ENCODE measurements around the gene FUT1. TPM values are rescaled to one million over a fixed set of nuclear protein-coding genes. Genes with fewer than 3 reads are reported as not detected.

FUT1 gene
- total RNA-seq, 3 donors from 2014 or later = 0.48 to 6.2 (median 3.1) TPM

DNA sequence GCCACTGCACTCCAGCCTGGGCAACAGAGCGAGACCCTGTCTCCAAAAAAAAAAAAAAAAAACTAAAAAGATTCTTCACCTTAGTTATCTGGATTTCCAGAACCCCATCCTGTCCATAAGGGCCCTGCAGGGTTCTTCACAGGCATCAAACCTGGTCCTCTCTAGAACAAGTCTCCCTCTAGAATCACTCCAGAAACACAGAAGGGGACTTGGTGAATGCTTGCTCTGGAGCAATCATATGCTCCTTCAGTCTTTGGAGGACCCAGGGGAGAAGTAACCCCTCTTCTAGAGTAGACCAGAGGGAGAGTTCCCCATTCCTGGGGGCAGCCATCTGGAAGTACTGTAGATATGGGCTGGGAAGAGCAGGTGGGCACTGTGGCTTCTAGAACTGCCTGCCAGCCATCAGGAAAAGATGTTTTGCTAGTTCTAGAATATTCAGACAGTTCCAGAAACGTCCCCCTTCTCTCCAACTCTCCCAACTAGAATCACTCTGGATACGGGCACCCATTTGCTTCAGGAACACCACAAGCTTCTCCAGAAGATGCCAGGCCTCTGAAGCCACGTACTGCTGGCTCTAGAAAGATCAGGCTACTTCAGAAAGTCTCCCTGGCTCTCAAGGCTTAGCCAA lies 2.8 kb downstream of the FUT1 start:
- TF ChIP-seq POLR2A (IDR thresholded peaks at IDR 0.05) = no peak
- no peak for TF ChIP-seq POLR2AphosphoS5 (IDR thresholded peaks at IDR 0.05)
- TF ChIP-seq, protein P1, sequence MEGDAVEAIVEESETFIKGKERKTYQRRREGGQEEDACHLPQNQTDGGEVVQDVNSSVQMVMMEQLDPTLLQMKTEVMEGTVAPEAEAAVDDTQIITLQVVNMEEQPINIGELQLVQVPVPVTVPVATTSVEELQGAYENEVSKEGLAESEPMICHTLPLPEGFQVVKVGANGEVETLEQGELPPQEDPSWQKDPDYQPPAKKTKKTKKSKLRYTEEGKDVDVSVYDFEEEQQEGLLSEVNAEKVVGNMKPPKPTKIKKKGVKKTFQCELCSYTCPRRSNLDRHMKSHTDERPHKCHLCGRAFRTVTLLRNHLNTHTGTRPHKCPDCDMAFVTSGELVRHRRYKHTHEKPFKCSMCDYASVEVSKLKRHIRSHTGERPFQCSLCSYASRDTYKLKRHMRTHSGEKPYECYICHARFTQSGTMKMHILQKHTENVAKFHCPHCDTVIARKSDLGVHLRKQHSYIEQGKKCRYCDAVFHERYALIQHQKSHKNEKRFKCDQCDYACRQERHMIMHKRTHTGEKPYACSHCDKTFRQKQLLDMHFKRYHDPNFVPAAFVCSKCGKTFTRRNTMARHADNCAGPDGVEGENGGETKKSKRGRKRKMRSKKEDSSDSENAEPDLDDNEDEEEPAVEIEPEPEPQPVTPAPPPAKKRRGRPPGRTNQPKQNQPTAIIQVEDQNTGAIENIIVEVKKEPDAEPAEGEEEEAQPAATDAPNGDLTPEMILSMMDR (IDR thresholded peaks at IDR 0.05) = no peak
- Histone ChIP-seq H3K9me3 (no peaks in the 10 kb centered on the region), H3K36me3 (no peaks in the 10 kb centered on the region), H3K27me3 (no peaks in the 10 kb centered on the region), H3K27ac (no peak overlapping the region), H3K4me3 (no peak overlapping the region), H3K4me1 (no peaks in the 10 kb centered on the region)
- no peak for DNase-seq (ENCODE audit: low spot score in 2 of 2)
- intact Hi-C loops (cut with DNase I; ENCODE audit: low total_unique reads) = no loop called here

DNA sequence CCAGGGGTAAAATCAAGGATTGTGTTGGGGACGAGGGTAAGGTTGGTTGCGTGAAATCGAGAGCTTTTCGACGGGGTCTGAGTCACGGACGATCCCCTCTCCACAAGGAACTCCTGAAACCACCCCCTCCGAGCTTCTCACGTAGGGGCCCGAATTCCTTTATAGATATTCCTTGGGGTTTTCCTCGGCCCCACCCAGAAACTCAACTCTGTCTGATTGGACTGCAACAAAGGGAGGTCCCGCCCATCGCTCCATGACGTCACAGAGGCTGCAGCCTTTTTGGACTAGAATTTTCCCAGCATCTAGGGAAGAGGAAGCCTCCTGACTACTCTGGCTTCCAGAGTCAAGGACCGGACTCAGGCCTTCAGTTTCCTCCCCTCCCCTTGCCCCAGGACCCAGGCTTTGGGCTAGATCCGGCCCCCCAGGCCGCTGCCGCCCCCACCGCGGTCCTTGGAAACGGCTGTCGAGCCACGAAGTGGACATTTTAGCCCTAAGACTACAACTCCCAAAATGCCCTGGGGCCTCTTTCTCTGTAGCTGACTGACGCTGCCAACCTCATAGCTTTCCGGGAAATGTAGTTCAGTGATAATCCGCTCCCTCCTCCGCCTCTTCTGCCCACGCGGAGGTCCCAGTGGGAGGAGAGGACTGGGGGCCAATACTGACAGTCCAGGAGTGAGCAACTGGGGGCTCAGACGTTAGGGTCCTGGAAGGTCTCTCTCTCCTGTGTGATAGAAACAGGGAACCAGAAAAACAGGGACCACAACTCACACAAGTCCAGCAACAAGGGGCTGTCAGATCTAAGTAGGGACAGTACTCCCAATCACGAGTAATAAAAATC lies 5.5 kb downstream of the FUT1 start, which contains the start of gene IZUMO1:
Gene IZUMO1 (minus strand): TSS at position 172 of the 838 bp plus-strand sequence. CDS start 1,050 bp downstream, outside the sequence.
- no peak for DNase-seq (ENCODE audit: low spot score in 2 of 2)
- H3K9me3 ChIP-seq = no peaks in the 10 kb centered on the region
- TF ChIP-seq, protein P1 (IDR thresholded peaks at IDR 0.05) = no peak
- TF ChIP-seq POLR2A (IDR thresholded peaks at IDR 0.05) (no peak), POLR2AphosphoS5 (IDR thresholded peaks at IDR 0.05) (no peak)
- H3K4me3 ChIP-seq = peak within 1 kb of the TSS; percentile 33 to 57 (median 37)
- no peaks in the 10 kb centered on the region for H3K4me1 ChIP-seq
- intact Hi-C loops (cut with DNase I; ENCODE audit: low total_unique reads) = no loop called here
- H3K27me3 ChIP-seq = no peaks in the 10 kb centered on the region
- H3K27ac ChIP-seq = peak within 1 kb of the TSS; percentile 52 to 75
- H3K36me3 ChIP-seq = no peaks in the 10 kb centered on the region

DNA sequence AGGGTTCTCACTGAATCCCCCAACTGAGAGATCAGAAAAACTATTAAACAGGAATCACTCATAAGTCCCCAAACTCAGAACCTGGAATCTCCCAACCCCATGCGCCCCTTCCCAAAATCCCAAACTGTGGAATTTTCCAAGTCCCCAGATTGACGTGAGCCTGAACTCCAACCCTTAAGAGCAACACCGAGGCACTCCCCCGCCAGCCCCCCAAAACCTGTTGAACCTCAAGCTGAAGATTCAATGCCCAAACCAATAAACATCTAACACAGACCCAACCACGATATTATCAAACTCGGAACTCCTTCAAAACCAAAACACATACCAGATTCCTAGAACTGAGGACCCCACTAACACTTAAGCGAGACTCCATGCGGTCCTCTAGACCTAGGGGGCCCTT lies 6.3 kb downstream of the FUT1 start:
- intact Hi-C loops (cut with DNase I; ENCODE audit: low total_unique reads) = no loop called here
- H3K36me3 ChIP-seq = no peaks in the 10 kb centered on the region
- DNase-seq (ENCODE audit: low spot score in 2 of 2) = no peak
- H3K27me3 ChIP-seq = no peaks in the 10 kb centered on the region
- peak overlapping the region in 1 of 2 donors; percentile 52 for H3K27ac ChIP-seq
- H3K9me3 ChIP-seq = no peaks in the 10 kb centered on the region
- H3K4me1 ChIP-seq = no peaks in the 10 kb centered on the region
- no peak for TF ChIP-seq POLR2A (IDR thresholded peaks at IDR 0.05)
- TF ChIP-seq POLR2AphosphoS5 (IDR thresholded peaks at IDR 0.05) = no peak
- TF ChIP-seq, protein P1 (IDR thresholded peaks at IDR 0.05) = no peak
- no peak overlapping the region for H3K4me3 ChIP-seq

DNA sequence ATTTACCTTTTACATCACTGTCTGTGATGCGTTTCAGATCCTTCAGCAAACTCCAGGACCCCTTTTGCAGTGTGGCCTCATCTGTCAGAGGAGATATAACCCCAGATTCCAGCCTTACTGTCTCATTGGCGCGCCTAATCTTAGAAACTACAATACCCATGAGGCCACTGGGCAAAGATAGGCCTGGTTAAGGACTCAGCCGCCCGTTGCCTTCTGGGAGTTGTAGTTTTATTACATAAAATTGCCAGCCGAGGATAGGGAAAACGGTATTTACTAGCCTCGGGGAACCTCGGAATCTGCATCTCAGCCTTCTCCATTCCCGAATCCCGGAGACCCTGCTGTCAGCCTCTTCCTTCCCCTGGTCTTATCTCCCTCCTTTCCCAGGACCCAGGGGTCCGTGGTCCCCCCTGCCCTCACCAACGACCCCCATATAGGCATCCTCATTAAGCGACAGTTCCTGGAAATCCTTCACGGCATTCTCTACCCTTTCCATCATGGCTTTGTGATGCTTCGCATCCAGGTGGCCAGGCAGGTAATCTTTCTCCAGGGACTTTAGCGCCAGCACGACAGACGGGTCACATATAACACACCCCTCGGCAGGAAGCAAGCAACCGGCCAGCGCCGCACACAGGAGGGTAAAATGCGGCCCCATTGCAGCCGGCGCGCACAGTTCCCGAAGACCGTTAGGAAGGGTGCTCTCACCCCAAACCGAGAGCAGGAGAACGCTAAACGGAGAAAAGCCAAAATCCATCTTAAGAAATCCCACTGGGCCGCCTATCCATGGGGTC lies 7.0 kb downstream of the FUT1 start:
- Histone ChIP-seq H3K27ac (no peak overlapping the region), H3K36me3 (no peaks in the 10 kb centered on the region), H3K9me3 (no peaks in the 10 kb centered on the region), H3K4me3 (no peak overlapping the region), H3K4me1 (no peaks in the 10 kb centered on the region), H3K27me3 (no peaks in the 10 kb centered on the region)
- TF ChIP-seq POLR2A (IDR thresholded peaks at IDR 0.05) (no peak), POLR2AphosphoS5 (IDR thresholded peaks at IDR 0.05) (peak in 1 of 3 donors; percentile 40)
- TF ChIP-seq, protein P1 (IDR thresholded peaks at IDR 0.05) = no peak
- DNase-seq (ENCODE audit: low spot score in 2 of 2) = no peak
- intact Hi-C loops (cut with DNase I; ENCODE audit: low total_unique reads) = no loop called here

All from breast epithelium (tissue), 4 donors.